ENCODE data around the gene DZIP1L.

GRCh38 chr3:138132239-138132638 lies 16.8 kb upstream of the DZIP1L start, which contains the start of gene A4GNT:
- TF ChIP-seq CTCF (conservative IDR thresholded peaks at IDR 0.05) (no peak), EZH2 (IDR thresholded peaks at IDR 0.05; ENCODE audit: low read depth) (no peak)

All from PC-9 (cell line).